H9 (cell line): ENCODE results near the gene SLC9A1. TPM values are rescaled to one million over a fixed set of nuclear protein-coding genes. Genes with fewer than 3 reads are reported as not detected.

ENCODE experiments used
- DNase-seq: peaks from one replicate; pipeline ENCODE4 v3.0.0-alpha.2; 2017
- H2AFZ ChIP-seq: one replicate; pipeline ENCODE4 v1.6.1; 2013; ENCODE audit warnings: mild to moderate bottlenecking, low read length, control low read depth, moderate library complexity
- H2AK5ac ChIP-seq: 2 replicates; pipeline ENCODE4 v1.6.1; 2013; ENCODE audit warnings: low read length, control low read depth, mixed read lengths; ENCODE audit not compliant: insufficient read length
- H2BK120ac ChIP-seq: one replicate; pipeline ENCODE4 v1.6.1; 2013; ENCODE audit warnings: low read depth, mild to moderate bottlenecking, low read length, control low read depth, inconsistent platforms; ENCODE audit not compliant: poor library complexity, severe bottlenecking
- H2BK12ac ChIP-seq: 2 replicates; pipeline ENCODE4 v1.6.1; 2013; ENCODE audit warnings: low read length, control low read depth, mixed read lengths, low read depth; ENCODE audit not compliant: insufficient read length
- H2BK15ac ChIP-seq: 2 replicates; pipeline ENCODE4 v1.6.1; 2013; ENCODE audit warnings: low read depth, low read length, control low read depth
- H2BK20ac ChIP-seq: one replicate; pipeline ENCODE4 v1.6.1; 2013; ENCODE audit warnings: low read depth, mild to moderate bottlenecking, low read length, control low read depth, inconsistent platforms; ENCODE audit not compliant: poor library complexity, severe bottlenecking
- H2BK5ac ChIP-seq: 2 replicates; pipeline ENCODE4 v1.6.1; 2013; ENCODE audit warnings: low read length, control low read depth, mixed read lengths; ENCODE audit not compliant: insufficient read length
- H3K14ac ChIP-seq: 2 replicates; pipeline ENCODE4 v1.6.1; 2013; ENCODE audit warnings: low read length, control low read depth; ENCODE audit not compliant: insufficient read depth
- H3K18ac ChIP-seq: 2 replicates; pipeline ENCODE4 v1.6.1; 2013; ENCODE audit warnings: low read depth, mild to moderate bottlenecking, mixed read lengths, low read length, control low read depth; ENCODE audit not compliant: insufficient read length
- H3K23ac ChIP-seq: 2 replicates; pipeline ENCODE4 v1.6.1; 2013; ENCODE audit warnings: low read length, control low read depth, mixed read lengths, low read depth; ENCODE audit not compliant: insufficient read length
- H3K23me2 ChIP-seq: 2 replicates; pipeline ENCODE4 v1.6.1; 2013; ENCODE audit warnings: low read depth, mild to moderate bottlenecking, mixed read lengths, low read length, control low read depth; ENCODE audit not compliant: insufficient read length, poor library complexity, severe bottlenecking
- H3K27ac ChIP-seq: 2 replicates; pipeline ENCODE4 v1.5.1; 2013; ENCODE audit warnings: low read length, control low read depth, mixed read lengths, low read depth; ENCODE audit not compliant: insufficient read length
- H3K27me3 ChIP-seq: 2 replicates; pipeline ENCODE4 v1.6.1; 2013; ENCODE audit warnings: low read length, control low read depth, inconsistent platforms; ENCODE audit not compliant: insufficient read depth
- H3K4ac ChIP-seq: 2 replicates; pipeline ENCODE4 v1.6.1; 2013; ENCODE audit warnings: low read depth, mild to moderate bottlenecking, control low read depth, inconsistent platforms, low read length, moderate library complexity
- H3K4me1 ChIP-seq: 2 replicates; pipeline ENCODE4 v1.6.1; 2013; ENCODE audit warnings: low read length, control low read depth, inconsistent platforms; ENCODE audit not compliant: insufficient read depth
- H3K4me2 ChIP-seq: 2 replicates; pipeline ENCODE4 v1.6.1; 2013; ENCODE audit warnings: low read length, control low read depth, mixed read lengths; ENCODE audit not compliant: insufficient read length, insufficient read depth
- H3K56ac ChIP-seq: 2 replicates; pipeline ENCODE4 v1.6.1; 2013; ENCODE audit warnings: low read depth, mild to moderate bottlenecking, mixed read lengths, low read length, control low read depth; ENCODE audit not compliant: insufficient read length
- H3K79me1 ChIP-seq: 2 replicates; pipeline ENCODE4 v1.6.1; 2013; ENCODE audit warnings: low read depth, mild to moderate bottlenecking, moderate library complexity, low read length, control low read depth, inconsistent platforms; ENCODE audit not compliant: insufficient read depth, poor library complexity, severe bottlenecking
- H3K79me2 ChIP-seq: 2 replicates; pipeline ENCODE4 v1.6.1; 2013; ENCODE audit warnings: low read length, control low read depth, inconsistent platforms; ENCODE audit not compliant: insufficient read depth
- H3K9ac ChIP-seq: 2 replicates; pipeline ENCODE4 v1.6.1; 2013; ENCODE audit warnings: low read length, control low read depth, mixed read lengths; ENCODE audit not compliant: insufficient read length; ENCODE audit errors: extremely low read depth
- H3K9me3 ChIP-seq: one replicate; pipeline ENCODE4 v1.6.1; 2013; ENCODE audit warnings: low read depth, low read length, inconsistent platforms; ENCODE audit not compliant: control insufficient read depth
- H3T11ph ChIP-seq: one replicate; pipeline ENCODE4 v1.6.1; 2013; ENCODE audit warnings: mild to moderate bottlenecking, low read length, control low read depth, inconsistent platforms
- H4K20me1 ChIP-seq: one replicate; pipeline ENCODE4 v1.6.1; 2013; ENCODE audit not compliant: control insufficient read depth, insufficient read length, insufficient read depth
- H4K5ac ChIP-seq: 2 replicates; pipeline ENCODE4 v1.6.1; 2013; ENCODE audit warnings: low read depth, mild to moderate bottlenecking, mixed read lengths, low read length, control low read depth; ENCODE audit not compliant: insufficient read length
- H4K8ac ChIP-seq: replicated peaks from 2 replicates; pipeline ENCODE4 v1.6.1; 2013; ENCODE audit warnings: low read length, control low read depth, mixed read lengths, low read depth; ENCODE audit not compliant: insufficient read length
- H4K91ac ChIP-seq: 2 replicates; pipeline ENCODE4 v1.6.1; 2013; ENCODE audit warnings: low read depth, mild to moderate bottlenecking, moderate library complexity, mixed read lengths, low read length, control low read depth; ENCODE audit not compliant: insufficient read length
- H3K27ac Mint-ChIP-seq, 3 experiments: 2 replicates in 2 of 3; 3 replicates in 1 of 3; pipeline ENCODE4 v1.8.0; 2020 to 2021; ENCODE audit warnings: mixed read lengths in 3 of 3, mild to moderate bottlenecking in 1 of 3, moderate library complexity in 1 of 3
- H3K27me3 Mint-ChIP-seq: 2 replicates; pipeline ENCODE4 v1.8.0; 2021; ENCODE audit warnings: low read depth, mild to moderate bottlenecking, moderate library complexity, mixed read lengths
- H3K36me3 Mint-ChIP-seq, 3 experiments: 2 replicates in 2 of 3; 3 replicates in 1 of 3; pipeline ENCODE4 v1.8.0; 2020 to 2021; ENCODE audit warnings: low read depth in 3 of 3, mixed read lengths in 3 of 3; ENCODE audit not compliant: insufficient read depth in 1 of 3
- H3K4me1 Mint-ChIP-seq, 2 experiments: 2 replicates each; pipeline ENCODE4 v1.8.0; 2020; ENCODE audit warnings: mixed read lengths in 2 of 2
- H3K4me3 Mint-ChIP-seq, 2 experiments: 2 replicates in 1 of 2; 3 replicates in 1 of 2; pipeline ENCODE4 v1.8.0; 2020 to 2021; ENCODE audit warnings: mild to moderate bottlenecking in 2 of 2, mixed read lengths in 2 of 2, moderate library complexity in 1 of 2
- H3K9me3 Mint-ChIP-seq, 2 experiments: 2 replicates in 1 of 2; 3 replicates in 1 of 2; pipeline ENCODE4 v1.8.0; 2020; ENCODE audit warnings: mild to moderate bottlenecking in 2 of 2, mixed read lengths in 2 of 2, moderate library complexity in 1 of 2
- WGBS: extraction: QIAGEN DNeasy Blood & Tissue Kit; methylation state at CpG from one replicate; pipeline ENCODE4 v1.1.7; 2013; ENCODE audit warnings: missing lambda C conversion rate, low lambda C conversion rate, mixed read lengths; ENCODE audit not compliant: insufficient read length; ENCODE audit errors: extremely low coverage; 5-methylcytosine and 5-hydroxymethylcytosine counted together
- total RNA-seq: library from RNA; stranded (reverse); gene quantifications from 2 replicates; pipeline ENCODE4 v1.2.1, GENCODE V29; 2021
- TF ChIP-seq, protein P1 (sequence below): fragments of 200-600 bp; sonication (generic); conservative IDR thresholded peaks from 3 replicates; pipeline ENCODE4 v1.8.0; 2021; ENCODE audit warnings: antibody characterized with exemption, mild to moderate bottlenecking

Gene SLC9A1
- total RNA-seq, 1 experiment from 2014 or later = 20.8 TPM

DNA sequence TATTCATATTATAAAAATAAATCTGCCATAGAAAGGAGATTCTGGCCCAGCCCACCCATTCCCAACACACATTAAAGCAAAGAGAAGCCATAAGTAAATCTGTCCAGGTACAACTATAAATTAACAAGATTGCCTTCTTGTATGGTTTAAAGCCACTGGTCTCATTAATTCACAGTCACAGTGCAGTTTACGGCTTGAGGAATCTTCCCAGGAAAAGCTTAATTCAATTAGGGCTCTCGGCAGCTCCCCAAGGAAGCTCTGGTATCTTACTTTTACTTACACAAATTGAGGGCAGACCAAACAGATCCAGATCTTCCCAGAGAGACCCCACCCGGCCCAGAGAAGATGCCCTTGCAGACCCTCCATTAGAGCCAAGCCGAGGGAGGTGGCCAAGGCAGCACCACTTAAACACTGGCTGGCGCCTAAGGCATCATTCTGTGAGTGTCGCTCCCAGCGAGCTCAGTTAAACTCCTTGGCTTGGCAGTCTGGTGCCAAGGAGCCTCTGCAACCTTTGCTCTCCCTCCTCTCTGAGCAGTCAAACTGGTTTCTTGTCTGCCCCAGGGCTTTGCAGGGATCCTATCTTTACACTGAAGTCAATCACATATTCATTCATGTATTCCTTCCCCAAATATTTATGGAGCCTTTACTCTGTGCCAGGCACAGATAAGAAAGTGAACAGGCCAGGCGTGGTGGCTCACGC lies 10.7 kb downstream of the SLC9A1 start:
- Histone ChIP-seq H3K79me2 (no peaks in the 10 kb centered on the region; the same call in 1 of the 2 replicates), H2BK5ac (no peak overlapping the region), H3K56ac (no peak overlapping the region), H3K4me1 (peaks cover 10% of the 10 kb centered on the region; the same call in 1 of the 2 replicates), H3K18ac (no peak overlapping the region), H3K9ac (no peak overlapping the region), H3K9me3 (no peaks in the 10 kb centered on the region), H3K23ac (no peak overlapping the region), H2BK120ac (no peak overlapping the region), H2BK12ac (no peak overlapping the region), H4K20me1 (no peaks in the 10 kb centered on the region), H2BK20ac (no peak overlapping the region), H3T11ph (no peak overlapping the region), H4K5ac (no peak overlapping the region), H3K27ac (no peak overlapping the region), H2AK5ac (no peak overlapping the region), H2BK15ac (no peak overlapping the region), H2AFZ (no peak overlapping the region), H3K23me2 (no peaks in the 10 kb centered on the region), H3K14ac (no peak overlapping the region), H3K79me1 (no peaks in the 10 kb centered on the region), H3K27me3 (no peaks in the 10 kb centered on the region), H4K91ac (no peak overlapping the region), H3K4me2 (no peak overlapping the region), H4K8ac (no peak overlapping the region), H3K4ac (no peak overlapping the region)
- Mint-ChIP-seq H3K27ac (peak overlapping the region in 2 of 3 experiments; percentile 50 to 87; a peak in 4 of 7 replicates), H3K36me3 (peaks cover 0 to 6% (median 5%) of the 10 kb centered on the region in 3 experiments; a peak in 2 of 7 replicates), H3K9me3 (0 out of 5 replicates have a peak, but pooled peaks cover 0 to 3% of the 10 kb centered on the region in 2 experiments), H3K27me3 (no peaks in the 10 kb centered on the region; the same call in none of the 2 replicates), H3K4me3 (no peak overlapping the region), H3K4me1 (peaks cover 44 to 47% of the 10 kb centered on the region in 2 experiments)
- DNase-seq = no peak
- TF ChIP-seq, protein P1, sequence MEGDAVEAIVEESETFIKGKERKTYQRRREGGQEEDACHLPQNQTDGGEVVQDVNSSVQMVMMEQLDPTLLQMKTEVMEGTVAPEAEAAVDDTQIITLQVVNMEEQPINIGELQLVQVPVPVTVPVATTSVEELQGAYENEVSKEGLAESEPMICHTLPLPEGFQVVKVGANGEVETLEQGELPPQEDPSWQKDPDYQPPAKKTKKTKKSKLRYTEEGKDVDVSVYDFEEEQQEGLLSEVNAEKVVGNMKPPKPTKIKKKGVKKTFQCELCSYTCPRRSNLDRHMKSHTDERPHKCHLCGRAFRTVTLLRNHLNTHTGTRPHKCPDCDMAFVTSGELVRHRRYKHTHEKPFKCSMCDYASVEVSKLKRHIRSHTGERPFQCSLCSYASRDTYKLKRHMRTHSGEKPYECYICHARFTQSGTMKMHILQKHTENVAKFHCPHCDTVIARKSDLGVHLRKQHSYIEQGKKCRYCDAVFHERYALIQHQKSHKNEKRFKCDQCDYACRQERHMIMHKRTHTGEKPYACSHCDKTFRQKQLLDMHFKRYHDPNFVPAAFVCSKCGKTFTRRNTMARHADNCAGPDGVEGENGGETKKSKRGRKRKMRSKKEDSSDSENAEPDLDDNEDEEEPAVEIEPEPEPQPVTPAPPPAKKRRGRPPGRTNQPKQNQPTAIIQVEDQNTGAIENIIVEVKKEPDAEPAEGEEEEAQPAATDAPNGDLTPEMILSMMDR = no peak
- no CpG with 5 or more reads among the region's 9 CpGs for WGBS
